HG03064 (cell line): ENCODE measurements around the gene NFATC2.
"Not testable (repeated sequence)": the region's sequence is repeated elsewhere in the genome, so short reads cannot be mapped to it uniquely, and the experiment has no call there.

Experiments
- ATAC-seq: cut with Tn5 transposase; IDR thresholded peaks from one replicate; pipeline ENCODE4 v1.9.1; 2021; ENCODE audit warnings: low read depth; ENCODE audit not compliant: unreplicated experiment

Gene NFATC2

DNA sequence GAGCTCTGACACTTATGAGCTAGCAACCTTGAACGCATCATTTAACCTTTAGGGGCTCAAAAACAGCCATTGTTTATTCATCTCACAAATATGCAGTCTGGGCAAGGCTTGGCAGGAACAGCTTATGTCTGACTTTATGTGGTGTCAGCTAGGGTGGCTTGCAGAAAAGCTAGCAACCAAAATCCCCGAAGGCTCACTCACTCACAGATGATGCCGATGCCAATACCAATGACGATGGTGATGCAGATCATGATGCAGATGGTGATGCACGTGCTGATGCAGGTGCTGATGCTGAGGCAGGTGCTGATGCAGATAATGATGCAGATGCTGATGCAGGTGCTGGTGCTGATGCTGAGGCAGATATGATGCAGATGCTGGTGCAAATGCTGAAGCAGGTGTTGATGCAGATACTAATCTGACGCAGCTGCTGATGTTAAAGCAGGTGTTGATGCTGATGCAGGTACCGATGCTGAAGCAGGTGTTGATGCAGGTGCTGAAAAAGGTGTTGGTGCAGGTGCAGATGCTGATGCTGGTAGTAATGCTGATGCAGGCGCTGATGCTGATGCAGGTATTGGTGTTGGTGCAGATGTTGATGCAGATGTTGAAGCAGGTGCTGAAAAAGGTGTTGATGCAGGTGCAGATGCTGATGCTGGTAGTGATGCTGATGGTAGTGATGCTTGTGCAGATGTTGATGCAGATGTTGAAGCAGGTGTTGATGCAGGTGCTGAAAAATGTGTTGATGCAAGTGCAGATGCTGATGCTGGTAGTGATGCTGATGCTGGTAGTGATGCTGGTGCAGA lies 195.6 kb downstream of the NFATC2 start:
- ATAC-seq, result no peak

DNA sequence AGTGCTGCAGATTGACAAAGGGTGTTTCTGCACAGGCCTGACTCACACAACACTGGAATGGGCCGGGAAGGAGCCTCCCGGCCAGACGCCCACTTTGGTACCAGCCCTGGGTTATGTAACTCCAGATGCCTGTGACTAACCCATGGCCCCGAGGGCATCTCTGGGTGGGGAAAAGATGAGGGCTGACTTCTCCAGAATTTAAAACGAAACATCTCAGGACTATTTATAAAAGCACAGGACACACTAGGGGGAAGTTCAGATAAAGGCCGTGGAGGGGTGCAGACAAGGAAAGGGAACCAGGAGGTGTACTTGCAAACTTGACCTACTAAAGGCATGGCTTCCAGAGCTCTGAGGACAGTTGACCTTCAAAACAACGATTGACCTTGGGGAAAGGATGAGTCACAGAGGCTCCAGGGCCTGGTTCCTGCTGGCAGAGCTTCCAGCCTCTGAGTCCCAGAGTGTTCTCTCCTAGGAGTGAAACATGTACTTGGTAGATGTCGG lies 196.9 kb downstream of the NFATC2 start:
- no peak for ATAC-seq

DNA sequence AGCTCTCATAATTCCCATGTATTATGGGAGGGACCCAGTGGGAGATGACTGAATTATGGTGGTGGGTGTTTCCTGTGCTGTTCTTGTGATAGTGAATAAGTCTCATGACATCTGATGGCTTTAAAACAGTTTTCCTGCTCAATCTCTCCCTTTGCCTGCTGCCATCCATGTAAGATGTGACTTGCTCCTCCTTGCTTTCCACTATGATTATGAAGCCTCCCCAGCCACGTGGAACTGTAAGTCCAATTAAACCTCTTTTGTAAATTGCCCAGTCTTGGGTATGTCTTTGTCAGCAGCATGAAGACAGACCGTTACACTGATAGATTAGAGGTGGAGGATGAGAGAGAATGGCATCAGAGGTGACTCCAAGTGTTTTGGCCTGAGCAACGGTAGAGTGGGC lies 198.7 kb downstream of the NFATC2 start:
- ATAC-seq, result not testable (repeated sequence)

DNA sequence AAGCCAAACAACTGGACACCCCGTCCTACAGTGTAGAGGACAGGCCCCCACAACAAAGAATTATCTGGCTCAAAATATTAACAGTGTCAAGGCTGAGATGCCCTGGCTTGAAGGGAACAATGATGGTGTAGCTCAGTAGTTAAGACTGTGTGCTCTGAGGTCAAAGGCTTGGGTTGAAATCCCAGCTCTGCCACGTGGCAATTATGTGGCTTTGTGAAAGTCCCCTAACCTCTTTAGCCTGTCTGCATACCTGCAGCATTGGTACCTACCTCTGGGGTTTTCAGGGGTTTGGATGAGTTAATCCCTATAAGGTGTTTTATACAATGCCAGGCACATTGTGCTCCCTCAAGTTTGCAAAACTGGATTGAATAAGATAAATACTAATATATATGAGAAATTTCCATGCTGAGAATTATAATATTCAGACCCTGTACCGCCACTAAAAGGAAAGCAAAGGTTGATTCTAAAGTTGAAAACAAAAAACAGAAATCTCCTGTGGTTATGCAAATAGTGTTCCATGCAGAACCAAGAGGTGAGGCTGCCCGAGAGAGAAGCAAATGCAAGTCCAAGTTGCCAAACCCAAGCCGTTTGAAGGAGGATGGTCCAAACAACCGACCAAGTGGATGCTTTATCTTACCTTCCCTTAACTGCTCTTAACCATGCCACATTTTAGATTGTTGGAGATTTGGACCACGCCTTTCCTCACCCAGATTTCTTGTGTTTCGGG lies 199.8 kb downstream of the NFATC2 start:
- ATAC-seq, result no peak

DNA sequence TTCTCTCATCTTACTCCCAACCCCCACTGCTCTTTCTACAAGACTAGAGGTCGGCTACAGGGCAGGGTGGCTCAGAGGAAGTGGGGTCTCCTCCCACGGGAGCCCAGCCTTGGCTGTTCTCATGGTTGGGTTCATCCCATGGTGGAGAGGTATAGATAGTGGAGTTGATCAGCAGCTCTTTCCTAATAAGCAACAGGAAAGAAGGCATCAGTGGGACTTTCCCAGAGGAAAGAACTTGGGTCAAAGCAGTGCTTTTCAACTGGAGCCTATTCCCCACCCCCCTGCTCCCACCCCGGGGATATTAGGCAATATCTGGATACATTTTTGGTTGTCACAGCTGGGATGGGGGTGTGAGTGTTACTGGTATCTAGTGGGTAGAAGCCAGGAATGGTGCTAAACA lies 200.9 kb downstream of the NFATC2 start:
- no peak for ATAC-seq

DNA sequence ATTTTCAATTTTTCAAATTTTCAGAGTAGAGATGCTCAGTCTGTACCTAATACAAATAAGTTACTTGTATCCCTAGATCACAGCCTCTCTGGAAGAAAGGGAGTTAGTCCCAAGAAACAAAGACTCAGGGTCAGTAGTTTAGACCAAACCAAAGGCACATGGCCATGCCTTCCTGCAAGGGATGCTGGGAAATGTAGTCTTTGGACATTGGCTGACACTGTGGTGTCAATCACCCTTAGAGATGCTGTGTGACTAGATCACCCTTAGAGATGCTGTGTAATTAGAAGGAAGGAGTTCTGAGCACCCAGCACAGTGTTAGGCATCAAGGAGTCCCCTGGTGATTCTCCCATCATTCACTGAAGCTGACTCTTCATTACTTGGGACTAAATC lies 202.1 kb downstream of the NFATC2 start:
- no peak for ATAC-seq

DNA sequence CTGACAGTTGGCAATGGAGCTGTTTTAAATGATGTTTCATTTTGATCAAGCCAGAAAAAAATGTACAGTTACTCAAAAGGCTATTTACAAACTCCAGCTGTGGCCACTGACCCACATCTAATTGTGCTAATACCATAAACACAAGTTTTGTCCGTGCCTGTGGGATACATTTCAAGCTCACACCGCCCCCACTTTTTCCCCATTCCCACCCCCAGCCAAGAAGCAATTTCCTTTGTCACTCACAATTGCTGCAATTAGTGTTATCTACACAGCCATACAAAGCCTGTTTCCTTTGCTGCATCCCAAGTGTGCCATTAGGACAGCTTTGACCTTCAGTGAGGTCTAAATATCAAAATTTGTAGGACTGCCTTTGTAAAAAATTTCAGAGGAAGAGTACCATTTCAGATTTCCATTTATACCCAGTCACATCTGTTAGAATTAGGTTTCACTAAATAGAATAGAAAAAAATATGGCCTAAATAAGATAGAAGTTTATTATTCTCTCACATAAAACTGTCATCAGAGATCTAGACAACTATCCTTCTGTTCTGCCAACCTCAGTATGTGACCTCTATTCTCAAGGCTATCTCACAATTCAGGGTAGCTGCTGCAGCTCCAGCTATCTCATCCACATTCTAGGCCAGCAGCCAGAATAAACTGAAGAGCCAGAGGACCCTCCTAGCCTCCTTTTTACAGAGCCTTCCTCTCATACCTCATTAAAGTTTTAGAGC lies 202.6 kb downstream of the NFATC2 start:
- ATAC-seq, result no peak

DNA sequence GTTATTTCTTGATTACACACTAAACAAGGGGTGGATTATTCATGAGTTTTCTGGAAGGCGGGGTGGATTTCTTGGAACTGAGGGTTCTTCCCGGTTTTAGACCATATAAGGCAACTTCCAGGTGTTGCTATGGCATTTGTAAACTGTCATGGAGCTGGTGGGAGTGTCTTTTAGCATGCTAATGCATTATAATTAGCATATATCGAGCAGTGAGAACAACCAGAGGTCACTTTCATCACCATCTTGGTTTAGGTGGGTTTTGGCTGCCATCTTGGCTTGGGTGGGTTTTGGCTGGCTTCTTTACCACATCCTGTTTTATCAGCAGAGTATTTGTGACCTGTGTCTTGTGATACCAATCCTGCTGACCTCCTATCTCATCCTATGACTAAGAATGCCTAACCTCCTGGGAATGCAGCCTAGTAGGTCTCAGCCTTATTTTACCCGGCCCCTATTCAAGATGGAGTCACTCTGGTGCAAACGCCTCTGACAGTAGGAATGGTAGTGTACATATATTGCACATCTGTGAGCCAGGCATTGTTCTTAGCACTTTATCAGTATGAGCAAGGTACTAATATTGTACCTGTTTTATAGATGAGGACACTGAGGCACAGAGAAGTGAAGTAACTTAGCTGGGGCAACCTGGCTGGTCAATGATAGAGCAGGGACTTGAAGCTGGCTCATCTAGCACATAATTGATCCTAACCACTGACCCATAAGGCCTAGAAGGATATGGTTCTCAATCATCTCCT lies 203.7 kb downstream of the NFATC2 start:
- no peak for ATAC-seq

DNA sequence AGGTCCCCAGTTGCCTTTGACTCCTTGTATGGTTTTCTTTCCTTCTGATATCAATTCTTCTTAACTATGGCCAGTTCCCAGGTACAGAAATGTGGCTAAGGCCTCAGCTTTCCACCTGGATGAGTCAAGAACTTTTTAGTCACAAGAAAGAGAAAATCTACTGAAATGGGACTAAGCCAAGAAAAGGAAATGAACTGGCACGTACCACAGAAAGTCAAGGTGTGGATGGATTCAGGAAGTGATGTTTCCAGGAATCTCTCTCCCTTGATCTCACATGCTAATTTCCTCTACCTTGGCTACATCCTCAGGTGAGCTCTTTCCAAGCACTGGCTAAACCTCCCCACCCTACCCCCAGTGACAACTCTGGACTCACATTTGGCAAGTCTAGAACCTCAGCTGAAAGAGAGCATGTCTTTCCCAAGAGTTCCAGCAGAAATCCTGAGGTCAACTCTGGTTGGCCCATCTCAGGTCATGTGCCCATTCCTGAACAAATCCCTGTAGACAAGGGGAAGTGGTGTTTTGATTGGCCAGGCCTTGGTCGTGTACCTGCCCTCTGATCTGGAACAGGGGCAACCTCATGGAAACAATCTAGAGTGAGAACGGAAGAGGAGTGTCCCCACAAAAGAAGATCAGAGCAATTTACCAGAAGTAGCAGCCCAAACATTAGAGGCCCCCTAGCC lies 205.3 kb downstream of the NFATC2 start:
- no peak for ATAC-seq
